Spinal cord (tissue), 10 donors: Measurements from ENCODE around the gene HIBADH. TPM values are rescaled to one million over a fixed set of nuclear protein-coding genes. Genes with fewer than 3 reads are reported as not detected.

Experiments used
- DNase-seq, 6 donors: peaks; one replicate each; pipeline versions ENCODE4 v3.0.0 to v3.0.0-alpha.2; 2013 to 2015; ENCODE audit warnings: low spot score in 6 of 6, low read depth in 4 of 6
- H3K27ac ChIP-seq: one replicate; pipeline ENCODE4 v1.5.1; 2013; ENCODE audit warnings: low read depth, low read length, control low read depth
- H3K27me3 ChIP-seq: one replicate; pipeline ENCODE4 v1.6.1; 2013; ENCODE audit warnings: low read length; ENCODE audit not compliant: control insufficient read depth, insufficient read depth
- H3K36me3 ChIP-seq: one replicate; pipeline ENCODE4 v1.6.1; 2013; ENCODE audit warnings: low read length; ENCODE audit not compliant: control insufficient read depth, insufficient read depth
- H3K4me1 ChIP-seq: one replicate; pipeline ENCODE4 v1.6.1; 2013; ENCODE audit warnings: low read length; ENCODE audit not compliant: control insufficient read depth, insufficient read depth
- H3K4me3 ChIP-seq: one replicate; pipeline ENCODE4 v1.5.1; 2013; ENCODE audit warnings: low read depth, low read length, control low read depth
- H3K9me3 ChIP-seq: one replicate; pipeline ENCODE4 v1.6.1; 2013; ENCODE audit warnings: low read length; ENCODE audit not compliant: control insufficient read depth, insufficient read depth
- WGBS: methylation state at CpG from one replicate; pipeline ENCODE4 v1.1.5; 2013; ENCODE audit warnings: missing lambda C conversion rate; ENCODE audit not compliant: insufficient coverage; 5-methylcytosine and 5-hydroxymethylcytosine counted together
- polyA plus RNA-seq, 2 donors: library from polyadenylated mRNA; unstranded; fragments of 120-200 nt; gene quantifications; one replicate each; pipeline ENCODE4 v1.2.1, GENCODE V29; 2013; ENCODE audit not compliant: insufficient read length in 2 of 2
- total RNA-seq, 2 donors: library from RNA; depleted of rRNA in 1 of 2; stranded (reverse); fragments of 120-200 nt in 1 of 2; fragments of >200 nt in 1 of 2; gene quantifications; one replicate each; pipeline versions ENCODE4 v1.2.3 to v1.2.4, GENCODE V29; 2013 to 2014
- donor health status: healthy.

HIBADH gene
- total and polyA plus RNA-seq, 4 donors = 27.2 to 52.7 (median 30.2) TPM

DNA sequence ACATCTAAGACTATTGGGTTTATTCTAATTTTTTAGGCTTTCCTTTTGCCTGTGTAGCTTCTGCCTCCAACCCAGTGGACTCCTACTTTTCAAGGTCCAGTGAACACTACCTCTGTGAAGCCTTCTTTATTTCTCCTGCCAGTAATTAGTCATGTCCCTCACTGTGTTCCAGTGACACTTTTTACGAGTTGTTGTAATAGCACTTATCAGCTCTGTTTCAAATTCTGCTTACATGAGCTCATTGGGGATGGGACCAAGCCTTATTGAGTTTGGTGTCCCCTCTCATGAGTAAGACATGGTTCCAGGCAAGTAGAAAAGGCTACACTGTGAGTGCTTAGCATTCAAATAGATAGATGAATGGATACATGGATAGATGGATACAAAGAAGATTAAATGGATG is 184.6 kb downstream of the HIBADH start:
- no peak overlapping the region for H3K4me3 ChIP-seq
- WGBS = 50% methylated on average over 1 of the region's 1 CpG

DNA sequence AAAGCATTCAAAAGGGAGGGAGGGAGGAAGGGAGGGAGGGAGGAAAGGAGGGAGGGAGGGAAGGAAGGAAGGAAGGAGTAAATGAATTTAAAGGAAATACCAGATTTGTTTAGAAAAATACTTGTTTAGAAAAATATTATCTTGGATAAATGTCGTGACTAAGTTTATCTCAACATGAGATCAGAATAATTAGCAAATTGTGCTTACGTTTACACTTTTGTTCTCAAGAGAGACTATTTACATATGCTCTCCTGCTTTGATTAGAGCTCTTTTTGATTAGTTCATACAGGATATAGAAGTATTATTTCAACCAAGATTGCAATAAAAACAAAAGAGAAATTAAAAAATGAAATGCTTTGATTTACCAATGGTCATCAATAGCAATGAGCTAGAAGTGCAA is 186.2 kb downstream of the HIBADH start:
- DNase-seq = no peak
- H3K4me1 ChIP-seq = no peaks in the 10 kb centered on the region
- H3K27ac ChIP-seq = no peak overlapping the region
- no peaks in the 10 kb centered on the region for H3K36me3 ChIP-seq
- WGBS = no CpG with 5 or more reads among the region's 2 CpGs
- no peaks in the 10 kb centered on the region for H3K27me3 ChIP-seq
- H3K4me3 ChIP-seq = no peak overlapping the region
- H3K9me3 ChIP-seq = no peaks in the 10 kb centered on the region

More for the DNA sequence above, 184.6 kb downstream of the HIBADH start:
- no peak for DNase-seq
- Histone ChIP-seq H3K27me3 (no peaks in the 10 kb centered on the region), H3K4me1 (no peaks in the 10 kb centered on the region), H3K9me3 (no peaks in the 10 kb centered on the region), H3K27ac (no peak overlapping the region), H3K36me3 (no peaks in the 10 kb centered on the region)

Other genes starting within 250 kb of the HIBADH start
- 100 to 1,000 TPM in 1 of 2 donors, 10 to 100 TPM in 1; 98.5 to 119 TPM for gene TAX1BP1, start 77.3 kb upstream of the HIBADH start, total RNA-seq
- 100 to 1,000 TPM in 1 of 2 donors, 10 to 100 TPM in 1; 91.2 to 115 TPM for gene TAX1BP1, start 77.3 kb upstream of the HIBADH start, polyA plus RNA-seq